GM23248 (cell line): ENCODE measurements around the gene JRKL.

Experiments
- EZH2 ChIP-seq: fragments of 200-600 bp; sonication (generic); IDR thresholded peaks from 2 replicates; pipeline ENCODE4 v1.6.1; 2018; ENCODE audit warnings: antibody characterized with exemption, mild to moderate bottlenecking; ENCODE audit not compliant: insufficient read depth, poor library complexity, severe bottlenecking
- EZH2phosphoT487 ChIP-seq: fragments of 200-600 bp; sonication (generic); IDR thresholded peaks from 2 replicates; pipeline ENCODE4 v1.6.1; 2018; ENCODE audit warnings: antibody characterized with exemption, moderate library complexity, mild to moderate bottlenecking, low read depth; ENCODE audit not compliant: insufficient read depth

DNA sequence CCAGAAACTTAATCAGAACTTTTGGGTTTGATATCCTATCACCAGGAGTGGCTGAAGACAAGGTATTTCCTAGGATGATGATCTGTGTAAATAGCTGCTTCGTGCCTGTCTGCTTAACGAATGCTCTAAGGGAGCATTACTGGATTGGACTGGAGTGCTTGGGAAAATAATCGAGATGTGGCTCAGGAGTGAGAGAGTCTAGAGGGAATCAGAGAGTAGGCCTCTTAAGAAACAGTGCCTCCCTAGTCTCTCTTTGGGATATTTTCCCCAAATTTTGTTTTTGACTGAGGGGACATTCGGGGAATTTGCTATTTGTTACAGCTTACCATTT lies 49.3 kb upstream of the JRKL start:
- no peak for TF ChIP-seq EZH2phosphoT487
- TF ChIP-seq EZH2 = no peak
